Adrenal gland (tissue), 12 donors: Measurements from ENCODE around the gene E2F6. TPM values are rescaled to one million over a fixed set of nuclear protein-coding genes. Genes with fewer than 3 reads are reported as not detected.

Source experiments
- DNase-seq, 7 donors: peaks; one replicate each; pipeline ENCODE4 v3.0.0-alpha.2; 2019 to 2020
- H3K27ac ChIP-seq, 5 donors: fragments of 200-600 bp; sonication (generic) in 4 of 5; 1 replicate in 3 of 5; 2 replicates in 2 of 5; pipeline versions ENCODE4 v1.5.1 to v1.8.0; 2016 to 2020; ENCODE audit warnings: mild to moderate bottlenecking in 1 of 5
- H3K27me3 ChIP-seq: fragments of 200-600 bp; 2 replicates; pipeline ENCODE4 v1.8.0; 2021
- H3K36me3 ChIP-seq, 2 donors: fragments of 200-600 bp; replicated peaks in 1 of 2; 1 replicate in 1 of 2; 2 replicates in 1 of 2; pipeline versions ENCODE4 v1.5.1 to v1.8.0; 2018 to 2022
- H3K4me1 ChIP-seq, 2 donors: fragments of 200-600 bp; replicated peaks in 1 of 2; 1 replicate in 1 of 2; 2 replicates in 1 of 2; pipeline versions ENCODE4 v1.5.1 to v1.8.0; 2018 to 2021
- H3K4me3 ChIP-seq, 4 donors: fragments of 200-600 bp; sonication (generic) in 3 of 4; one replicate each; pipeline ENCODE4 v1.5.1; 2016 to 2018
- H3K9me3 ChIP-seq, 3 donors: fragments of 200-600 bp; sonication (generic) in 1 of 3; replicated peaks in 1 of 3; 1 replicate in 2 of 3; 2 replicates in 1 of 3; pipeline versions ENCODE4 v1.5.1 to v1.8.0; 2016 to 2021
- CTCF ChIP-seq, 6 experiments: fragments of 450-650 bp in 4 of 6; fragments of 200-600 bp in 2 of 6; sonication (generic) in 1 of 6; IDR thresholded peaks; 1 replicate in 5 of 6; 2 replicates in 1 of 6; pipeline versions ENCODE4 v1.5.1 to v1.8.0; 2016 to 2021; ENCODE audit warnings: antibody characterized with exemption in 6 of 6, mild to moderate bottlenecking in 2 of 6, moderate library complexity in 1 of 6
- POLR2A ChIP-seq, 2 donors: fragments of 450-650 bp; IDR thresholded peaks; one replicate each; pipeline ENCODE4 v1.6.1; 2017; ENCODE audit warnings: antibody characterized with exemption in 2 of 2, mild to moderate bottlenecking in 2 of 2, moderate library complexity in 1 of 2
- WGBS, 4 donors: extraction: QIAGEN DNeasy Blood & Tissue Kit in 2 of 4; methylation state at CpG; one replicate each; pipeline versions ENCODE4 v1.1.5 to v1.1.7; 2013 to 2017; 5-methylcytosine and 5-hydroxymethylcytosine counted together
- intact Hi-C, 2 donors: fragments of 100-400 bp; cut with DNase I; formaldehyde crosslinking; loops; one replicate each; pipeline versions ENCODE4 v1.14.1 to v1.15.0; 2022 to 2023
- polyA plus RNA-seq, 3 donors: library from polyadenylated mRNA; stranded (reverse); fragments of 200-250 nt in 2 of 3; fragments of 350-450 nt in 1 of 3; fragmentation: Illumina TruSeq in 1 of 3; extraction: RNeasy Lipid Tissue Mini Kit (QIAGEN cat#74804) in 1 of 3; gene quantifications; one replicate each; pipeline ENCODE4 v1.2.3, GENCODE V29; 2013 to 2014
- total RNA-seq, 9 donors: library from RNA; depleted of rRNA in 4 of 9; stranded (reverse); fragments of >200 nt in 4 of 9; fragments of 120-200 nt in 1 of 9; fragmentation: NEBNext Ultra II Directional in 1 of 9; extraction: Animal tissue kit (Norgen Biotek cat#: 25700) in 1 of 9; gene quantifications; one replicate each; pipeline versions ENCODE4 v1.1.0 to v1.2.4, GENCODE V29; 2013 to 2023
- donor health status: healthy with polysubstance abuse.
- donor health status: Bipolar disorder and iron deficiency.
- donor health status: DM: yes; HTN: yes; CAD: no.
- donor health status: DM: no; HTN: no; CAD: no.
- donor health status: DM: no; HTN: no; CAD: no.
- donor health status: DM: yes; HTN: yes; CAD: no.

E2F6 gene
- total and polyA plus RNA-seq, 12 donors, result 8.0 to 38.8 (median 12.5) TPM

GRCh38 chr2:11492720-11493119, 26.8 kb upstream of the E2F6 start:
- 80 to 100% (median 94%) methylated on average over 1 of the region's 1 CpG for WGBS, 4 donors
- Histone ChIP-seq H3K4me1 (peaks cover 0 to 8% of the 10 kb centered on the region in 2 donors), H3K27ac (no peak overlapping the region), H3K27me3 (peaks cover 2% of the 10 kb centered on the region), H3K4me3 (no peak overlapping the region), H3K36me3 (no peaks in the 10 kb centered on the region), H3K9me3 (no peaks in the 10 kb centered on the region)
- TF ChIP-seq POLR2A (IDR thresholded peaks at IDR 0.05) (no peak), CTCF (IDR thresholded peaks at IDR 0.05) (no peak)
- intact Hi-C loops, result no loop called here
- no peak for DNase-seq

- no peak overlapping the region for H3K4me3 ChIP-seq
- no peaks in the 10 kb centered on the region for H3K9me3 ChIP-seq
- no peak for DNase-seq
- H3K27me3 ChIP-seq, result peaks cover 6% of the 10 kb centered on the region
- no peaks in the 10 kb centered on the region for H3K36me3 ChIP-seq
- no peak overlapping the region for H3K27ac ChIP-seq
- WGBS, 4 donors, result 81 to 92% (median 82%) methylated on average over 3 of the region's 3 CpGs
- intact Hi-C loops, result no loop called here
- TF ChIP-seq POLR2A (IDR thresholded peaks at IDR 0.05), result no peak
- TF ChIP-seq CTCF (IDR thresholded peaks at IDR 0.05), result no peak
- peaks cover 0 to 8% of the 10 kb centered on the region in 2 donors for H3K4me1 ChIP-seq
These were observed 26.3 kb upstream of the E2F6 start for GRCh38 chr2:11492244-11492643.

GRCh38 chr2:11491348-11491933, 25.5 kb upstream of the E2F6 start:
- no peaks in the 10 kb centered on the region for H3K9me3 ChIP-seq
- no peaks in the 10 kb centered on the region for H3K36me3 ChIP-seq
- no peak for DNase-seq
- WGBS, 4 donors, result 58 to 67% (median 65%) methylated on average over 3 of the region's 3 CpGs
- no peak overlapping the region for H3K27ac ChIP-seq
- intact Hi-C loops, result no loop called here
- H3K4me3 ChIP-seq, result no peak overlapping the region
- peaks cover 0 to 8% of the 10 kb centered on the region in 2 donors for H3K4me1 ChIP-seq
- peaks cover 11% of the 10 kb centered on the region for H3K27me3 ChIP-seq
- TF ChIP-seq CTCF (IDR thresholded peaks at IDR 0.05), result no peak
- TF ChIP-seq POLR2A (IDR thresholded peaks at IDR 0.05), result no peak

GRCh38 chr2:11490194-11490593, 24.2 kb upstream of the E2F6 start:
- no peak for DNase-seq
- Histone ChIP-seq H3K27me3 (peaks cover 24% of the 10 kb centered on the region), H3K4me3 (no peak overlapping the region), H3K36me3 (no peaks in the 10 kb centered on the region), H3K9me3 (no peaks in the 10 kb centered on the region), H3K4me1 (no peaks in the 10 kb centered on the region), H3K27ac (no peak overlapping the region)
- no peak for TF ChIP-seq POLR2A (IDR thresholded peaks at IDR 0.05)
- no peak for TF ChIP-seq CTCF (IDR thresholded peaks at IDR 0.05)
- 89 to 94% (median 91%) methylated on average over 5 of the region's 5 CpGs for WGBS, 4 donors
- intact Hi-C loops, result no loop called here
